Panc1 (cell line): ENCODE measurements around the gene DNM3.

Experiments used
- TCF7L2 ChIP-seq: IDR thresholded peaks from 2 replicates; pipeline ENCODE4 v1.6.1; 2011; ENCODE audit warnings: mild to moderate bottlenecking, low read depth, low read length, inconsistent platforms
- TF ChIP-seq, protein P1 (sequence below): fragments of 450-650 bp; IDR thresholded peaks from 2 replicates; pipeline ENCODE4 v1.5.1; 2017; ENCODE audit warnings: mild to moderate bottlenecking
- TF ChIP-seq, protein P2 (sequence below), 2 experiments: IDR thresholded peaks; 2 replicates each; pipeline ENCODE4 v1.6.1; 2011 to 2012; ENCODE audit warnings: low read depth in 2 of 2, control low read depth in 1 of 2, low read length in 1 of 2, mild to moderate bottlenecking in 1 of 2, moderate library complexity in 1 of 2; ENCODE audit not compliant: insufficient read depth in 1 of 2

DNA sequence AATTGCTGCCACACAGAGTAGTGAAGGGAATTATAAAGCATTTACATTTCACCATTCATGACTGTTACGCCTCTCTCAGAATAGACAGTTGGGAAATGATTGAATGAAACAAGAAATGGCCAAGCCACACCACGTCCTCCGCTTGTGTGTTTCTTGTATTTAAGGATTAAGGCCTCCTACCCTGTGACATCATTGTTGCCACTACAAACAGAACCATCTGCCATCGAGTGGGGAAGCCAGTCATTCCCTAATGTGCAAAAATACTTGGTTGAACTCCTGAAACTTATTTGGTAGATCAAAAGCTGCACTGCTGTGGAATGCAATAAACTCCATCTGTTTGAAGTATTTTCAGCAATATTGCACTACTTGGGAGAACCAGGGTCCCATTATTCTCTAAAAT, 480.2 kb downstream of the DNM3 start:
- TF ChIP-seq, protein P1, sequence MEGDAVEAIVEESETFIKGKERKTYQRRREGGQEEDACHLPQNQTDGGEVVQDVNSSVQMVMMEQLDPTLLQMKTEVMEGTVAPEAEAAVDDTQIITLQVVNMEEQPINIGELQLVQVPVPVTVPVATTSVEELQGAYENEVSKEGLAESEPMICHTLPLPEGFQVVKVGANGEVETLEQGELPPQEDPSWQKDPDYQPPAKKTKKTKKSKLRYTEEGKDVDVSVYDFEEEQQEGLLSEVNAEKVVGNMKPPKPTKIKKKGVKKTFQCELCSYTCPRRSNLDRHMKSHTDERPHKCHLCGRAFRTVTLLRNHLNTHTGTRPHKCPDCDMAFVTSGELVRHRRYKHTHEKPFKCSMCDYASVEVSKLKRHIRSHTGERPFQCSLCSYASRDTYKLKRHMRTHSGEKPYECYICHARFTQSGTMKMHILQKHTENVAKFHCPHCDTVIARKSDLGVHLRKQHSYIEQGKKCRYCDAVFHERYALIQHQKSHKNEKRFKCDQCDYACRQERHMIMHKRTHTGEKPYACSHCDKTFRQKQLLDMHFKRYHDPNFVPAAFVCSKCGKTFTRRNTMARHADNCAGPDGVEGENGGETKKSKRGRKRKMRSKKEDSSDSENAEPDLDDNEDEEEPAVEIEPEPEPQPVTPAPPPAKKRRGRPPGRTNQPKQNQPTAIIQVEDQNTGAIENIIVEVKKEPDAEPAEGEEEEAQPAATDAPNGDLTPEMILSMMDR, result no peak
- peak; percentile 67; the same call in 1 of the 2 replicates for TF ChIP-seq TCF7L2
- TF ChIP-seq, protein P2, sequence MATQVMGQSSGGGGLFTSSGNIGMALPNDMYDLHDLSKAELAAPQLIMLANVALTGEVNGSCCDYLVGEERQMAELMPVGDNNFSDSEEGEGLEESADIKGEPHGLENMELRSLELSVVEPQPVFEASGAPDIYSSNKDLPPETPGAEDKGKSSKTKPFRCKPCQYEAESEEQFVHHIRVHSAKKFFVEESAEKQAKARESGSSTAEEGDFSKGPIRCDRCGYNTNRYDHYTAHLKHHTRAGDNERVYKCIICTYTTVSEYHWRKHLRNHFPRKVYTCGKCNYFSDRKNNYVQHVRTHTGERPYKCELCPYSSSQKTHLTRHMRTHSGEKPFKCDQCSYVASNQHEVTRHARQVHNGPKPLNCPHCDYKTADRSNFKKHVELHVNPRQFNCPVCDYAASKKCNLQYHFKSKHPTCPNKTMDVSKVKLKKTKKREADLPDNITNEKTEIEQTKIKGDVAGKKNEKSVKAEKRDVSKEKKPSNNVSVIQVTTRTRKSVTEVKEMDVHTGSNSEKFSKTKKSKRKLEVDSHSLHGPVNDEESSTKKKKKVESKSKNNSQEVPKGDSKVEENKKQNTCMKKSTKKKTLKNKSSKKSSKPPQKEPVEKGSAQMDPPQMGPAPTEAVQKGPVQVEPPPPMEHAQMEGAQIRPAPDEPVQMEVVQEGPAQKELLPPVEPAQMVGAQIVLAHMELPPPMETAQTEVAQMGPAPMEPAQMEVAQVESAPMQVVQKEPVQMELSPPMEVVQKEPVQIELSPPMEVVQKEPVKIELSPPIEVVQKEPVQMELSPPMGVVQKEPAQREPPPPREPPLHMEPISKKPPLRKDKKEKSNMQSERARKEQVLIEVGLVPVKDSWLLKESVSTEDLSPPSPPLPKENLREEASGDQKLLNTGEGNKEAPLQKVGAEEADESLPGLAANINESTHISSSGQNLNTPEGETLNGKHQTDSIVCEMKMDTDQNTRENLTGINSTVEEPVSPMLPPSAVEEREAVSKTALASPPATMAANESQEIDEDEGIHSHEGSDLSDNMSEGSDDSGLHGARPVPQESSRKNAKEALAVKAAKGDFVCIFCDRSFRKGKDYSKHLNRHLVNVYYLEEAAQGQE (IDR thresholded peaks at IDR 0.05; ENCODE audit: insufficient read depth in 1 of 2, low read depth in 2 of 2, low read length in 1 of 2), result no peak
